Measurements from ENCODE around the gene FBXO34. TPM values are rescaled to one million over a fixed set of nuclear protein-coding genes. Genes with fewer than 3 reads are reported as not detected.

Gene FBXO34, protein sequence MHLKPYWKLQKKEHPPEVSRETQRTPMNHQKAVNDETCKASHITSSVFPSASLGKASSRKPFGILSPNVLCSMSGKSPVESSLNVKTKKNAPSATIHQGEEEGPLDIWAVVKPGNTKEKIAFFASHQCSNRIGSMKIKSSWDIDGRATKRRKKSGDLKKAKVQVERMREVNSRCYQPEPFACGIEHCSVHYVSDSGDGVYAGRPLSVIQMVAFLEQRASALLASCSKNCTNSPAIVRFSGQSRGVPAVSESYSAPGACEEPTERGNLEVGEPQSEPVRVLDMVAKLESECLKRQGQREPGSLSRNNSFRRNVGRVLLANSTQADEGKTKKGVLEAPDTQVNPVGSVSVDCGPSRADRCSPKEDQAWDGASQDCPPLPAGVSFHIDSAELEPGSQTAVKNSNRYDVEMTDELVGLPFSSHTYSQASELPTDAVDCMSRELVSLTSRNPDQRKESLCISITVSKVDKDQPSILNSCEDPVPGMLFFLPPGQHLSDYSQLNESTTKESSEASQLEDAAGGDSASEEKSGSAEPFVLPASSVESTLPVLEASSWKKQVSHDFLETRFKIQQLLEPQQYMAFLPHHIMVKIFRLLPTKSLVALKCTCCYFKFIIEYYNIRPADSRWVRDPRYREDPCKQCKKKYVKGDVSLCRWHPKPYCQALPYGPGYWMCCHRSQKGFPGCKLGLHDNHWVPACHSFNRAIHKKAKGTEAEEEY
- 24.2 and 24.6 TPM in 2 replicates for total RNA-seq

DNA sequence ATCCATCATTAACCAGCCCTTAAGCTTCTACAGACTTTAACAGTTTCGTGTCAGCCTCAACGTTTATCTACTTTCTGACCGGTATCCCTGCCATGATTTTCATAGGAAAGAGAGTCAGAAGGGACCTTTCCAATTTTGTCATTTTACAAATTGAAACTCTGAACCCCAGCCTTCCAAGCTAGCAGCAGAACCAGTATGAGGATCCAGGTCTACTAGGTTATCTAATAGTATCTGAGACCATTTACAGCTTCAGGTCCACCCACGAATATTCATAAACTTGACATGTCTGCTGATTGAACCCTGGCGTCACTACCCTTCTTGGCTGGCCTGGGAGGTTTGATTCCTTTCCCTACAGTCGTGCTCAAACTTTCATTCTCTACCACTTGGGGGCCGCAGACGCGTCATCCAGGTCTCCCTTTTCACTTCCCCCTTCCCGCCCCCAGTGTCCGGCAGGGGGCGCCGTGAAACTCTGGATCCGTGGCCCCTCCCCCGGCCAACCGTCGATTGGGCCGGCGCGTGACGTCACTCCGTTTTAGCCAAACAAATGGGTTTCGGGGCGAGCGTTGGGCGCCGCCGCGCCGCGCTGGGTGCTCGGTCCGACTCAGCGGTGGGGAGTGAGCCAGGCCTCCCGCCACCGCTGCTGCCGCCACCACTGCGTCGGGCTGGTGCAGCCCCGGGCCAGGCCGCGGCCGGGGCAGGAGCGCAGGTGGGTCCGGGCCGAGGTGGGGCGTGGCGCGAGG lies at the start of gene FBXO34:
FBXO34 (plus strand) TSS at position 590 of the 740 bp plus-strand sequence. CDS start 78,970 bp downstream, outside the sequence.
- H3K9me3 ChIP-seq (ENCODE audit: low read depth, low read length), result no peaks in the 10 kb centered on the region
- peak within 1 kb of the TSS; percentile 95 for H2AFZ ChIP-seq (ENCODE audit: low read length)
- TF ChIP-seq CTCF (IDR thresholded peaks at IDR 0.05; ENCODE audit: extremely low read depth, low read depth, low read length), result peak; percentile 99
- H3K4me1 ChIP-seq (ENCODE audit: insufficient read depth, low read length), result peaks cover 18% of the 10 kb centered on the region
- DNase-seq (ENCODE audit: insufficient read length, low spot score, missing footprints), result peak; percentile 99
- H3K79me2 ChIP-seq (ENCODE audit: insufficient read depth, low read length), result peaks cover 44% of the 10 kb centered on the region
- H4K20me1 ChIP-seq (ENCODE audit: insufficient read depth, low read length), result peaks cover 23% of the 10 kb centered on the region
- H3K27ac ChIP-seq (ENCODE audit: low read depth, low read length), result peak within 1 kb of the TSS; percentile 90
- peak within 1 kb of the TSS; percentile 91 for H3K4me2 ChIP-seq (ENCODE audit: insufficient read depth, low read length)
- H3K36me3 ChIP-seq (ENCODE audit: insufficient read depth, low read length), result no peaks in the 10 kb centered on the region
- no peaks in the 10 kb centered on the region for H3K27me3 ChIP-seq (ENCODE audit: insufficient read depth, low read length)
- H3K4me3 ChIP-seq (ENCODE audit: insufficient read depth, low read length), result peak within 1 kb of the TSS; percentile 96

- Histone ChIP-seq H4K20me1 (ENCODE audit: insufficient read depth, low read length) (no peaks in the 10 kb centered on the region), H3K9me3 (ENCODE audit: low read depth, low read length) (no peaks in the 10 kb centered on the region), H2AFZ (ENCODE audit: low read length) (no peak overlapping the region), H3K36me3 (ENCODE audit: insufficient read depth, low read length) (no peaks in the 10 kb centered on the region), H3K4me2 (ENCODE audit: insufficient read depth, low read length) (no peak overlapping the region), H3K79me2 (ENCODE audit: insufficient read depth, low read length) (no peaks in the 10 kb centered on the region), H3K27ac (ENCODE audit: low read depth, low read length) (no peak overlapping the region), H3K4me3 (ENCODE audit: insufficient read depth, low read length) (no peak overlapping the region), H3K27me3 (ENCODE audit: insufficient read depth, low read length) (peaks cover 4% of the 10 kb centered on the region), H3K4me1 (ENCODE audit: insufficient read depth, low read length) (peaks cover 6% of the 10 kb centered on the region)
- TF ChIP-seq CTCF (IDR thresholded peaks at IDR 0.05; ENCODE audit: extremely low read depth, low read depth, low read length), result no peak
- no peak for DNase-seq (ENCODE audit: insufficient read length, low spot score, missing footprints)
These were observed 49.3 kb upstream of the FBXO34 start for GRCh38 chr14:55221968-55222367.

- TF ChIP-seq CTCF (IDR thresholded peaks at IDR 0.05; ENCODE audit: extremely low read depth, low read depth, low read length), result no peak
- Histone ChIP-seq H3K79me2 (ENCODE audit: insufficient read depth, low read length) (no peaks in the 10 kb centered on the region), H4K20me1 (ENCODE audit: insufficient read depth, low read length) (no peaks in the 10 kb centered on the region), H3K4me2 (ENCODE audit: insufficient read depth, low read length) (no peak overlapping the region), H3K27me3 (ENCODE audit: insufficient read depth, low read length) (peaks cover 4% of the 10 kb centered on the region), H2AFZ (ENCODE audit: low read length) (no peak overlapping the region), H3K27ac (ENCODE audit: low read depth, low read length) (no peak overlapping the region), H3K4me1 (ENCODE audit: insufficient read depth, low read length) (peaks cover 6% of the 10 kb centered on the region), H3K4me3 (ENCODE audit: insufficient read depth, low read length) (no peak overlapping the region), H3K9me3 (ENCODE audit: low read depth, low read length) (no peaks in the 10 kb centered on the region), H3K36me3 (ENCODE audit: insufficient read depth, low read length) (no peaks in the 10 kb centered on the region)
- DNase-seq (ENCODE audit: insufficient read length, low spot score, missing footprints), result no peak
These were observed 47.9 kb upstream of the FBXO34 start for GRCh38 chr14:55223364-55223763.
